ENCODE results near the gene CSN2.
"Not testable (repeated sequence)": the region's sequence is repeated elsewhere in the genome, so short reads cannot be mapped to it uniquely, and the experiment has no call there.

CSN2 gene

DNA sequence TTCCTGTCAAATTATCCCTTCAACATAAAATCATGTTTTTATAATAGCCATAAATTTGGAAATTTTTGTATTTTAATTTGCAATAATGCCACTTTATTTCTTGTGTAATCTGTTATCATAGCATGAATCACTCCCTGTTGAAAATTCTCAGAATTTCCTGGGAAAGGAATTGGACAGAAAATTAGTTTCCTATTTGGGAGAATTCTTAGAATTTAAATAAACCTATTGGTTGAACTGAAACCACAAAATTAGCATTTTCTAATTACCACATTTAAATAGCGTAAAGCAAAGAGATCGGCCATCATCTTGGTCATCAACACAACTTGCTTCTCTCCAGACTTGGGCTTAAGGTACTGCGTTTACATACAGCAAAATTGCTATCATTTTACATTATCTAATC, 34.8 kb downstream of the CSN2 start, which contains the start of gene CSN1S1:
Gene CSN1S1 (plus strand): TSS at position 301 of the 400 bp plus-strand sequence. CDS start 1,488 bp downstream, outside the sequence.
- H3K14ac ChIP-seq (ENCODE audit: low read length) = no peak within 1 kb of the TSS
- H3K23ac ChIP-seq (ENCODE audit: low read length) = no peak within 1 kb of the TSS
- no peaks in the 10 kb centered on the region for H3K9me3 ChIP-seq (ENCODE audit: insufficient read depth, low read depth, low read length)
- H3K27me3 ChIP-seq (ENCODE audit: insufficient read depth, low read length) = no peaks in the 10 kb centered on the region
- H2AFZ ChIP-seq (ENCODE audit: insufficient read depth, low read length, poor library complexity) = no peak within 1 kb of the TSS
- no peaks in the 10 kb centered on the region for H3K79me2 ChIP-seq (ENCODE audit: control insufficient read depth, insufficient read depth, low read length, poor library complexity)
- H3K4ac ChIP-seq (ENCODE audit: low read depth, low read length) = no peak within 1 kb of the TSS
- no peaks in the 10 kb centered on the region for H3K79me1 ChIP-seq (ENCODE audit: low read length)
- no CpG with 5 or more reads among the region's 3 CpGs for WGBS (ENCODE audit: extremely low coverage, insufficient coverage, insufficient read length)
- no peak within 1 kb of the TSS for H2AK5ac ChIP-seq (ENCODE audit: low read length)
- DNase-seq = no peak
- no peak within 1 kb of the TSS for H3K27ac ChIP-seq (ENCODE audit: low read depth, low read length)
- H3K18ac ChIP-seq (ENCODE audit: low read length) = no peak within 1 kb of the TSS
- H3K4me3 ChIP-seq (ENCODE audit: low read depth, low read length) = no peak within 1 kb of the TSS
- no peak within 1 kb of the TSS for H2BK12ac ChIP-seq (ENCODE audit: low read length)
- H3K9ac ChIP-seq (ENCODE audit: low read length) = no peak within 1 kb of the TSS
- no peak within 1 kb of the TSS for H3K4me2 ChIP-seq (ENCODE audit: low read length)
- no peak within 1 kb of the TSS for H4K91ac ChIP-seq (ENCODE audit: low read depth, low read length)
- H4K8ac ChIP-seq (ENCODE audit: low read depth, low read length) = no peak within 1 kb of the TSS
- H2BK5ac ChIP-seq (ENCODE audit: low read depth, low read length, poor library complexity) = no peak within 1 kb of the TSS
- H2BK120ac ChIP-seq (ENCODE audit: insufficient read depth, low read length, poor library complexity) = no peak within 1 kb of the TSS
- H3K36me3 ChIP-seq (ENCODE audit: control insufficient read depth in 1 of 2, insufficient read depth in 2 of 2, low read length in 2 of 2) = no peaks in the 10 kb centered on the region
- H3K4me1 ChIP-seq (ENCODE audit: control insufficient read depth in 1 of 2, insufficient read depth in 2 of 2, low read length in 2 of 2) = no peaks in the 10 kb centered on the region
- no peak within 1 kb of the TSS for H4K12ac ChIP-seq (ENCODE audit: low read depth, low read length)

DNA sequence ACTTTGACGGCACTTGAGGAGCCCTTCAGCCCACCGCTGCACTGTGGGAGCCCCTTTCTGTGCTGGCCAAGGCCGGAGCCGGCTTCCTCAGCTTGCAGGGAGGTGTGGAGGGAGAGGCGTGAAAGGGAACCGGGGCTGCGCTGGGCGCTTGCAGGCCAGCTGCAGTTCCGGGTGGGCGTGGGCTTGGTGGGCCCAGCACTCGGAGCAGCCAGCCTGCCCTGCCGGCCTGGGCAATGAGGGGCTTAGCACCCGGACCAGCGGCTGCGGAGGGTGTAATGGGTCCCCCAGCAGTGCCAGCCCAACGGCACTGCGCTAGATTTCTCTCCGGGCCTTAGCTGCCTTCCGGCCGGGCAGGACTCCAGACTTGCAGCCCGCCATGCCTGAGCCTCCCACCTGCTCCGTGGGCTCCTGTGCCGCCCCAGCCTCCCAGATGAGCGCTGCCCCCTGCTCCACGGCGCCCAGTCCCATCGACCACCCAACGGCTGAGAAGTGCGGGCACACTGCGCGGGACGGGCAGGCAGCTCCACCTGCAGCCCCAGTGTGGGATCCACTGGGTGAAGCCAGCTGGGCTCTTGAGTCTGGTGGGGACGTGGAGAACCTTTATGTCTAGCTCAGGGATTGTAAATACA, 41.6 kb downstream of the CSN2 start:
- H3K18ac ChIP-seq (ENCODE audit: low read length); H2BK120ac ChIP-seq (ENCODE audit: insufficient read depth, low read length, poor library complexity); H3K4me1 ChIP-seq (ENCODE audit: control insufficient read depth in 1 of 2, insufficient read depth in 2 of 2, low read length in 2 of 2); H2AFZ ChIP-seq (ENCODE audit: insufficient read depth, low read length, poor library complexity); H3K9me3 ChIP-seq (ENCODE audit: insufficient read depth, low read depth, low read length); H2BK5ac ChIP-seq (ENCODE audit: low read depth, low read length, poor library complexity); H3K4me3 ChIP-seq (ENCODE audit: low read depth, low read length); H3K23ac ChIP-seq (ENCODE audit: low read length); DNase-seq; H3K9ac ChIP-seq (ENCODE audit: low read length); H2BK12ac ChIP-seq (ENCODE audit: low read length); H3K4ac ChIP-seq (ENCODE audit: low read depth, low read length); H3K79me2 ChIP-seq (ENCODE audit: control insufficient read depth, insufficient read depth, low read length, poor library complexity); H3K27me3 ChIP-seq (ENCODE audit: insufficient read depth, low read length); H3K14ac ChIP-seq (ENCODE audit: low read length); H4K12ac ChIP-seq (ENCODE audit: low read depth, low read length); H4K8ac ChIP-seq (ENCODE audit: low read depth, low read length); H2AK5ac ChIP-seq (ENCODE audit: low read length); H3K27ac ChIP-seq (ENCODE audit: low read depth, low read length); H3K36me3 ChIP-seq (ENCODE audit: control insufficient read depth in 1 of 2, insufficient read depth in 2 of 2, low read length in 2 of 2); H3K4me2 ChIP-seq (ENCODE audit: low read length); H3K79me1 ChIP-seq (ENCODE audit: low read length); H4K91ac ChIP-seq (ENCODE audit: low read depth, low read length): not testable (repeated sequence)
- no CpG with 5 or more reads among the region's 33 CpGs for WGBS (ENCODE audit: extremely low coverage, insufficient coverage, insufficient read length)

DNA sequence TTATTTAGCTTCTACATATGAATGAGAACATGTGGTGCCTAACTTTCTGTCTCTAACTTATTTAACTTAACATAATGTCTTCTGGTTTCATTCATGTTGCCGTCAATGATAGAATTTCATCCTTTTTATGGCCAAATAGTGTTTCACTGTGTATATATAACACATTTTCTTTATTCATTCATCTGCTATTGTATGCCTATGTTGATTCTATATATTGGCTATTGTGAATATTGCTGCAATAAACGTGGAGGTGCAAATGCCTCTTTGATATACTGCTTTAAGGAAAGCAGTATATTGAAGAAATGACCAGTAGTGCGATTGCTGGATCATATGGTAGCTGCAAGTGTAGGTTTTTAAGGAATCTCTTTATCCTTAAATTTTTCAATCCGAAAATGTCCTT, 44.7 kb downstream of the CSN2 start:
- H3K4me2 ChIP-seq (ENCODE audit: low read length) = no peak overlapping the region
- no peak overlapping the region for H3K14ac ChIP-seq (ENCODE audit: low read length)
- no CpG with 5 or more reads among the region's 4 CpGs for WGBS (ENCODE audit: extremely low coverage, insufficient coverage, insufficient read length)
- H3K36me3 ChIP-seq (ENCODE audit: control insufficient read depth in 1 of 2, insufficient read depth in 2 of 2, low read length in 2 of 2) = no peaks in the 10 kb centered on the region
- H3K4me3 ChIP-seq (ENCODE audit: low read depth, low read length) = no peak overlapping the region
- no peak overlapping the region for H3K18ac ChIP-seq (ENCODE audit: low read length)
- no peak overlapping the region for H4K12ac ChIP-seq (ENCODE audit: low read depth, low read length)
- H3K9me3 ChIP-seq (ENCODE audit: insufficient read depth, low read depth, low read length) = no peaks in the 10 kb centered on the region
- no peak overlapping the region for H3K4ac ChIP-seq (ENCODE audit: low read depth, low read length)
- no peak overlapping the region for H3K27ac ChIP-seq (ENCODE audit: low read depth, low read length)
- H3K27me3 ChIP-seq (ENCODE audit: insufficient read depth, low read length) = no peaks in the 10 kb centered on the region
- H3K79me2 ChIP-seq (ENCODE audit: control insufficient read depth, insufficient read depth, low read length, poor library complexity) = no peaks in the 10 kb centered on the region
- no peak overlapping the region for H2BK120ac ChIP-seq (ENCODE audit: insufficient read depth, low read length, poor library complexity)
- DNase-seq = no peak
- no peak overlapping the region for H3K9ac ChIP-seq (ENCODE audit: low read length)
- H4K91ac ChIP-seq (ENCODE audit: low read depth, low read length) = no peak overlapping the region
- H2BK12ac ChIP-seq (ENCODE audit: low read length) = no peak overlapping the region
- H2AFZ ChIP-seq (ENCODE audit: insufficient read depth, low read length, poor library complexity) = no peak overlapping the region
- H3K23ac ChIP-seq (ENCODE audit: low read length) = no peak overlapping the region
- H3K4me1 ChIP-seq (ENCODE audit: control insufficient read depth in 1 of 2, insufficient read depth in 2 of 2, low read length in 2 of 2) = no peaks in the 10 kb centered on the region
- no peak overlapping the region for H4K8ac ChIP-seq (ENCODE audit: low read depth, low read length)
- no peak overlapping the region for H2AK5ac ChIP-seq (ENCODE audit: low read length)
- H3K79me1 ChIP-seq (ENCODE audit: low read length) = no peaks in the 10 kb centered on the region
- no peak overlapping the region for H2BK5ac ChIP-seq (ENCODE audit: low read depth, low read length, poor library complexity)

DNA sequence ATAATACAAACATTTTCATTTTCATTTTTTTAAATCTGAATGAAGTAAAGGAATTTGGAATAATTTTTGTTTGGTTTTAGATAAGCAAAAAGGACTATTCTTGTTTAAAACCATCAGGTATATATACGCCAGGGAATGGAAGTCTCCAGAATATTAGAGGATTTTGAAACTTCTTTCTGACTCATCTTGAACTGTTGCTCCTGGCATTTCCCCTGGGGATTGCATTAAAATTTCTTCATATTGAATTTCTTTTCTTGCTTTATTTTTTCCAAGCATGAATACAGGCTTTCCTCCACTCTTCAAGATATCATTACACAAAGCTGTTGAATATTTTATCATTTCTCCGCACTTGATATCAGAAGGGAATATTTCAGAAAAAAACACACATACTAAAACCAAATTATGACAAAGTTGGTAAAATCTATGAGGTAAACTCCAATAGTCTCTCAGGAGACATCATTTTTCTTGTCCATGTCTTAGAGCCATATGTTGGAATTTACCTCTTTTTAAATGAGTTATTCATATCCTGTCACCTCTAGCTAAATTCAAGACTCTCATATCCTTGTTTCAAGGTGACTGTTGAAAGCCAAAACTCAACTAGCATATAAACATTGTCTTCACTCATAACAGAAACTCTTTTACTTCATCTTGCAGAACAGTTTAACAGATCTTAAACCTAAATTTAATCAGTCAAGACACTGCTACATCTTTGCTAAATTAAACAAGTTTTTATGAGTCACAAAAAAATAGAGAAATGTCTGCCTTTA, 55.3 kb downstream of the CSN2 start:
- Histone ChIP-seq H3K79me2 (ENCODE audit: control insufficient read depth, insufficient read depth, low read length, poor library complexity) (no peaks in the 10 kb centered on the region), H3K36me3 (ENCODE audit: control insufficient read depth in 1 of 2, insufficient read depth in 2 of 2, low read length in 2 of 2) (no peaks in the 10 kb centered on the region), H3K4me2 (ENCODE audit: low read length) (no peak overlapping the region), H3K18ac (ENCODE audit: low read length) (no peak overlapping the region), H3K27me3 (ENCODE audit: insufficient read depth, low read length) (no peaks in the 10 kb centered on the region), H3K4ac (ENCODE audit: low read depth, low read length) (no peak overlapping the region), H2BK12ac (ENCODE audit: low read length) (no peak overlapping the region), H3K79me1 (ENCODE audit: low read length) (no peaks in the 10 kb centered on the region), H3K4me1 (ENCODE audit: control insufficient read depth in 1 of 2, insufficient read depth in 2 of 2, low read length in 2 of 2) (peaks cover 2% of the 10 kb centered on the region in 2 experiments), H3K23ac (ENCODE audit: low read length) (no peak overlapping the region), H3K4me3 (ENCODE audit: low read depth, low read length) (no peak overlapping the region), H3K27ac (ENCODE audit: low read depth, low read length) (no peak overlapping the region), H4K8ac (ENCODE audit: low read depth, low read length) (no peak overlapping the region), H4K91ac (ENCODE audit: low read depth, low read length) (no peak overlapping the region), H2BK120ac (ENCODE audit: insufficient read depth, low read length, poor library complexity) (no peak overlapping the region), H3K9me3 (ENCODE audit: insufficient read depth, low read depth, low read length) (no peaks in the 10 kb centered on the region), H2AK5ac (ENCODE audit: low read length) (no peak overlapping the region), H4K12ac (ENCODE audit: low read depth, low read length) (no peak overlapping the region), H3K9ac (ENCODE audit: low read length) (no peak overlapping the region), H2BK5ac (ENCODE audit: low read depth, low read length, poor library complexity) (no peak overlapping the region), H2AFZ (ENCODE audit: insufficient read depth, low read length, poor library complexity) (no peak overlapping the region), H3K14ac (ENCODE audit: low read length) (no peak overlapping the region)
- WGBS (ENCODE audit: extremely low coverage, insufficient coverage, insufficient read length) = no CpG with 5 or more reads among the region's 2 CpGs
- DNase-seq = peak in 1 of 2 donors; percentile 49
